ENCODE measurements around the gene FOXI1.

Gene FOXI1

GRCh38 chr5:170149206-170149515, 43.5 kb downstream of the FOXI1 start:
- DNase-seq (ENCODE audit: low read depth, low spot score), result no peak

GRCh38 chr5:170150713-170151096, 45.0 kb downstream of the FOXI1 start:
- DNase-seq (ENCODE audit: low read depth, low spot score), result no peak

GRCh38 chr5:170151097-170151831, 45.6 kb downstream of the FOXI1 start:
- no peak for DNase-seq (ENCODE audit: low read depth, low spot score)

- no peak for DNase-seq (ENCODE audit: low read depth, low spot score)
Observed at GRCh38 chr5:170152767-170153166, 47.1 kb downstream of the FOXI1 start.

GRCh38 chr5:170154297-170154696, 48.6 kb downstream of the FOXI1 start:
- DNase-seq (ENCODE audit: low read depth, low spot score), result no peak

- DNase-seq (ENCODE audit: low read depth, low spot score), result no peak
Observed at GRCh38 chr5:170154744-170155143, 49.0 kb downstream of the FOXI1 start.

GRCh38 chr5:170155771-170156170, 50.1 kb downstream of the FOXI1 start:
- no peak for DNase-seq (ENCODE audit: low read depth, low spot score)

- no peak for DNase-seq (ENCODE audit: low read depth, low spot score)
Observed at GRCh38 chr5:170159101-170159698, 53.5 kb downstream of the FOXI1 start.

All from smooth muscle cell of the brain vasculature (primary cell).